HFFc6 (cell line): ENCODE measurements around the gene UNC119. TPM values are rescaled to one million over a fixed set of nuclear protein-coding genes. Genes with fewer than 3 reads are reported as not detected.
A peak's percentile ranks its signal among the peaks of the same experiment; 100 is the strongest.

ENCODE experiments used
- DNase-seq: peaks from one replicate; pipeline ENCODE4 v3.0.0-alpha.2; 2018
- H3K27ac Mint-ChIP-seq: 2 replicates; pipeline ENCODE4 v1.8.0; 2020; ENCODE audit warnings: mild to moderate bottlenecking, mixed read lengths
- H3K27me3 Mint-ChIP-seq: 2 replicates; pipeline ENCODE4 v1.8.0; 2021; ENCODE audit warnings: mild to moderate bottlenecking, moderate library complexity, mixed read lengths; ENCODE audit not compliant: insufficient read depth
- H3K36me3 Mint-ChIP-seq: 2 replicates; pipeline ENCODE4 v1.8.0; 2021; ENCODE audit warnings: low read depth, mixed read lengths
- H3K4me1 Mint-ChIP-seq: 2 replicates; pipeline ENCODE4 v1.8.0; 2020; ENCODE audit warnings: low read depth, mixed read lengths
- H3K4me3 Mint-ChIP-seq: 2 replicates; pipeline ENCODE4 v1.8.0; 2020; ENCODE audit warnings: mild to moderate bottlenecking, moderate library complexity, mixed read lengths
- H3K9me3 Mint-ChIP-seq: 2 replicates; pipeline ENCODE4 v1.8.0; 2020; ENCODE audit warnings: mild to moderate bottlenecking, mixed read lengths
- total RNA-seq, 6 experiments: library from RNA; stranded (reverse); fragmentation: NEBNext Ultra II Directional; extraction: Animal tissue kit (Norgen Biotek cat#: 25700); gene quantifications; 2 replicates in 1 of 6; 3 replicates in 5 of 6; pipeline ENCODE4 v1.2.3, GENCODE V29; 2021
- TF ChIP-seq, protein P1 (sequence below): fragments of 200-600 bp; sonication (generic); IDR thresholded peaks from 2 replicates; pipeline ENCODE4 v1.5.0; 2021; ENCODE audit warnings: antibody characterized with exemption, mild to moderate bottlenecking

The UNC119 gene
- total RNA-seq, 6 experiments from 2014 or later, result 28.3 to 36.9 (median 30.1) TPM

DNA sequence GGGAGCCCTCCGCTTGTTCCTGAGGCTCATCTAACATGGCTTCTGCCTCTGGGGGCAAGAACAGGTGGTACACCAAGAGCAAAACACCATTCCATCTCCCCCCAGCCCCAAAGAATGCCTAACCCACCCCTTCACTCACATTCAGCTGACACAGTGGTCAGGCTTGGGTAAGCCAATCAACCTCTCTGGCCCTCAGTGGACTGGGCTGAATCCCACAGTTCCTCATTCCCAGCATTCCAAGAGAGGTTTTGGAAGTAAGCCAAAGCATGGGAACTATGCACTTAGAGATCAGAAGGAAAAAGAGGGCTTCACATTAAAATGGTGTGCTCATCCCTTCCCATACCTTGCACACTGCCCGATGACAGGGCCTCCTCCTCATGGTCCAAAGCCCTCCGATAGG, 11.1 kb upstream of the UNC119 start:
- Mint-ChIP-seq H3K27me3 (no peaks in the 10 kb centered on the region; the same call in 1 of the 2 replicates), H3K9me3 (no peaks in the 10 kb centered on the region), H3K4me3 (no peak overlapping the region), H3K27ac (no peak overlapping the region; the same call in 1 of the 2 replicates), H3K36me3 (peaks cover 26% of the 10 kb centered on the region), H3K4me1 (peaks cover 18% of the 10 kb centered on the region)
- TF ChIP-seq, protein P1, sequence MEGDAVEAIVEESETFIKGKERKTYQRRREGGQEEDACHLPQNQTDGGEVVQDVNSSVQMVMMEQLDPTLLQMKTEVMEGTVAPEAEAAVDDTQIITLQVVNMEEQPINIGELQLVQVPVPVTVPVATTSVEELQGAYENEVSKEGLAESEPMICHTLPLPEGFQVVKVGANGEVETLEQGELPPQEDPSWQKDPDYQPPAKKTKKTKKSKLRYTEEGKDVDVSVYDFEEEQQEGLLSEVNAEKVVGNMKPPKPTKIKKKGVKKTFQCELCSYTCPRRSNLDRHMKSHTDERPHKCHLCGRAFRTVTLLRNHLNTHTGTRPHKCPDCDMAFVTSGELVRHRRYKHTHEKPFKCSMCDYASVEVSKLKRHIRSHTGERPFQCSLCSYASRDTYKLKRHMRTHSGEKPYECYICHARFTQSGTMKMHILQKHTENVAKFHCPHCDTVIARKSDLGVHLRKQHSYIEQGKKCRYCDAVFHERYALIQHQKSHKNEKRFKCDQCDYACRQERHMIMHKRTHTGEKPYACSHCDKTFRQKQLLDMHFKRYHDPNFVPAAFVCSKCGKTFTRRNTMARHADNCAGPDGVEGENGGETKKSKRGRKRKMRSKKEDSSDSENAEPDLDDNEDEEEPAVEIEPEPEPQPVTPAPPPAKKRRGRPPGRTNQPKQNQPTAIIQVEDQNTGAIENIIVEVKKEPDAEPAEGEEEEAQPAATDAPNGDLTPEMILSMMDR, result no peak
- DNase-seq, result peak; percentile 31

DNA sequence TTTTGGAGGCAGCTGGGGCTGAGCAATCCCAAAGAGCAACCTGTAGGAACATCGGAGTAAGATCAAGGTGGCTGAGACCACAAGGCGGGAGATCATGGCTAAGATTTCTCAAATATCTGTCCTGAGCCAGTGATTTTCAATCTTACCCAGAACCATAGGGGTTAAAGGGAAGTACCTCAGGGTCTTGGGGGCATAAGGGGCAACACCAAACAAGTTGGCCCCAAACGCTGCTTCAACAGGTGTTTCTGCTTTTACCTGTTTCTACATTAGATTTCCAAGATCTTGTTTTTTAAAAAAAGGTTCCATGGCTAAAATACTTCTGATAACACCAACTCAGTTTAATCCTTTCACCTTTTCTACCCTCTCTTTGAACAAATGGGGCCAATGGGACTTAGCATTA, 2.6 kb upstream of the UNC119 start:
- Mint-ChIP-seq H3K27ac (no peak overlapping the region), H3K27me3 (no peaks in the 10 kb centered on the region; the same call in none of the 2 replicates), H3K4me1 (peaks cover 21% of the 10 kb centered on the region), H3K36me3 (peaks cover 26% of the 10 kb centered on the region), H3K4me3 (no peak overlapping the region), H3K9me3 (no peaks in the 10 kb centered on the region)
- TF ChIP-seq, protein P1, result no peak
- no peak for DNase-seq

DNA sequence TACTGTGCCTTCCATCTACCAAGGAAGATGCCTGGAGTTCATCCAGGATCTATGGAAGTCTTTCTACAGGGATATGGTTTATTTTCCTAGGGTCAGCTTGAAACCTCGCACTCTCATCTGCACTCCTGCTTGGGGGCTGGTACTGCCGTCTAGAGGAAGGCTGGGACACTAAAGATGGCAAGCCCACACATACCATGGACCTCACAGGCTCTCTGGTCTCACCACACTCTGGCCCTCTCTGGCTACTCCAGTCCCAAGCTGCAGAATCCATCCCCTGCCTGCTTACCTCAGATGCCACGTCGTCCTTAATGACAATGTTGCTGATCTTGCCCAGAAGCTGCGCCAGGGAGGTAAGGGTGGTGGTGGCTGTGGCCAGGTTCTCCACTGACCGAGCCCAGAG, 2.1 kb upstream of the UNC119 start:
- TF ChIP-seq, protein P1, result peak; percentile 55; the same call in 1 of the 2 replicates
- H3K4me3 Mint-ChIP-seq, result no peak overlapping the region
- H3K27ac Mint-ChIP-seq, result no peak overlapping the region
- DNase-seq, result no peak
- H3K27me3 Mint-ChIP-seq, result no peaks in the 10 kb centered on the region; the same call in none of the 2 replicates
- H3K4me1 Mint-ChIP-seq, result peaks cover 23% of the 10 kb centered on the region
- H3K36me3 Mint-ChIP-seq, result peaks cover 23% of the 10 kb centered on the region
- H3K9me3 Mint-ChIP-seq, result no peaks in the 10 kb centered on the region

DNA sequence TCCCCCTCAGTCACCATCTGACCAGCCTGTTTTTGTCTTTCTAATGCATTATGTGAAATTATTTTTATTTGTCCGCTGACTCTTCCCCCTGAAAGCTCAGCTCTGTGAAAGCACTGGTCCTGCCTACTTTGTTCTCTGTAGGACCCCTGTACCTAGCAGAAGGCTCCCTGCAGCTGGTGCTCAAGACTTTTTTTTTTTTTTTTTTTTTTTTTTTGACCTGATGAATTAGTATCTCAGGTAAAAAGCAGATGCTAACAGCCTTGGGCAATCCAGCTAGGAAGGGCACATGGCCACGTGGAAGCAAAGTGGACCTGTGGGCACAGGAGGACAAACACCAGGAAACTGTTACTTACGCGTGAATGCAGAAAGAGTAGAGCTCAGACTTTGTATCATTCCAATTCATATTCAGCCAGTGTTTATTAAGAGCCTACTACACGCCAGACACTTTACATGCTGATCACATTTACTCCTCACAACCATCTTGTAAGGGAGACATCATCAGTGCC, 629 bp upstream of the UNC119 start:
- Mint-ChIP-seq H3K27ac (peak overlapping the region; percentile 67), H3K27me3 (no peaks in the 10 kb centered on the region; the same call in 1 of the 2 replicates), H3K4me3 (peak overlapping the region; percentile 91), H3K4me1 (peaks cover 27% of the 10 kb centered on the region), H3K36me3 (peaks cover 17% of the 10 kb centered on the region), H3K9me3 (no peaks in the 10 kb centered on the region)
- no peak for DNase-seq
- TF ChIP-seq, protein P1, result no peak

DNA sequence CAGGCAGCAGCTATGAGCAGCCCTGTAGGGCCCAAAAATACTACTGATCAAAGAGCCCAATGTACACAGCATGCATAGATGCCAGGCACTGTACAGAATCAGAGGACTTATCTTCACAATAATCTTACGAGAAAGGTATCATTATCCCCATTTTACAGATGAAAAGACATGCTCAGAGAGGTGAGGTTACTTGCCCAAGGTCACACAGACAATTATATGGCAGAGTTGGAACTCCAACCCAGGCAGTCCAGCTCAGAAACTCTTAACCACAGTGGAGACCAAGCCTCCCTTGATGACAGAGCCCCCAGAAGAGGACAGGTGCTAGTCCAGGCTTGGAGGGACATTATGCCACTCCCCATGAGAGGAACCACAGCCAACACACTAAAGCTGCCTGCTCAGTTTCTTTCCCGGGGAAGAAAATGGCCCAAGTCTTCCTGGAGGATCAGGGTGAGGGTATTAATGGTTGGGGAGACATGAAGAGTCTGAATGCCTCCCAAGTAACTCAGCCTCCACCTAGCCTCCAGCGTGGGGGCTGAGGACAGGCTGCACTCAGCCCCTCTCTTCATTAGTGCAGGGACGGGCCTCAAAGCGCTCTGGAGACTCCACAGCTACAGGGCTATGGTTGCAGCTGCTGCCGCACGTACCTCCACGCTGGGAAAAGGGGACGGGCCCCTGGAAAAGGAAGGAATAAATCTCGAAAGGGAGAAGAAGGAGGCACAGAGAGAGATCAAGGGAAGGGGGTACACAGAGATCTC, 826 bp downstream of the UNC119 start:
- Mint-ChIP-seq H3K27me3 (no peaks in the 10 kb centered on the region; the same call in 1 of the 2 replicates), H3K9me3 (no peaks in the 10 kb centered on the region), H3K4me3 (peak overlapping the region; percentile 91), H3K27ac (peak overlapping the region; percentile 24; the same call in 1 of the 2 replicates), H3K4me1 (peaks cover 30% of the 10 kb centered on the region), H3K36me3 (peaks cover 17% of the 10 kb centered on the region)
- DNase-seq, result no peak
- TF ChIP-seq, protein P1, result no peak
